Thoracic aorta (tissue), 2 donors: Measurements from ENCODE around the gene ENTPD1. TPM values are rescaled to one million over a fixed set of nuclear protein-coding genes. Genes with fewer than 3 reads are reported as not detected.
A peak's percentile ranks its signal among the peaks of the same experiment; 100 is the strongest.

Experiments
- ATAC-seq: fragments of 150-250 bp; one replicate; pipeline ENCODE4 v1.8.0; 2017; ENCODE audit warnings: low read depth; ENCODE audit not compliant: insufficient number of reproducible peaks, low FRiP score
- DNase-seq: peaks from one replicate; pipeline ENCODE4 v3.0.0-alpha.2; 2020; ENCODE audit warnings: low spot score
- H3K27ac ChIP-seq, 2 donors: fragments of 200-600 bp; sonication (generic); 1 replicate in 1 of 2; 2 replicates in 1 of 2; pipeline ENCODE4 v1.5.1; 2016; ENCODE audit warnings: mild to moderate bottlenecking in 2 of 2, moderate library complexity in 2 of 2
- H3K27me3 ChIP-seq: fragments of 200-600 bp; sonication (generic); replicated peaks from 2 replicates; pipeline ENCODE4 v1.6.0; 2016; ENCODE audit warnings: mild to moderate bottlenecking; ENCODE audit not compliant: insufficient read depth
- H3K36me3 ChIP-seq: fragments of 200-600 bp; sonication (generic); one replicate; pipeline ENCODE4 v1.5.1; 2016
- H3K4me1 ChIP-seq, 2 donors: fragments of 200-600 bp; sonication (generic); 1 replicate in 1 of 2; 2 replicates in 1 of 2; pipeline versions ENCODE4 v1.5.1 to v1.6.0; 2016; ENCODE audit warnings: low read depth in 2 of 2, mild to moderate bottlenecking in 1 of 2; ENCODE audit not compliant: control insufficient read depth in 1 of 2
- H3K4me3 ChIP-seq: fragments of 200-600 bp; sonication (generic); 2 replicates; pipeline ENCODE4 v1.5.1; 2016; ENCODE audit warnings: mild to moderate bottlenecking
- H3K9me3 ChIP-seq: fragments of 200-600 bp; sonication (generic); 2 replicates; pipeline ENCODE4 v1.5.1; 2016
- total RNA-seq, 2 donors: library from RNA; depleted of rRNA; stranded (reverse); fragments of >200 nt; gene quantifications; one replicate each; pipeline versions ENCODE4 v1.1.0 to v1.2.3, GENCODE V29; 2016
- TF ChIP-seq, protein P1 (sequence below): fragments of 200-600 bp; sonication (generic); IDR thresholded peaks from one replicate; pipeline ENCODE4 v1.5.1; 2019; ENCODE audit warnings: antibody characterized with exemption

Gene ENTPD1
- total RNA-seq, 2 donors from 2014 or later = 32.1 to 63.6 TPM

DNA sequence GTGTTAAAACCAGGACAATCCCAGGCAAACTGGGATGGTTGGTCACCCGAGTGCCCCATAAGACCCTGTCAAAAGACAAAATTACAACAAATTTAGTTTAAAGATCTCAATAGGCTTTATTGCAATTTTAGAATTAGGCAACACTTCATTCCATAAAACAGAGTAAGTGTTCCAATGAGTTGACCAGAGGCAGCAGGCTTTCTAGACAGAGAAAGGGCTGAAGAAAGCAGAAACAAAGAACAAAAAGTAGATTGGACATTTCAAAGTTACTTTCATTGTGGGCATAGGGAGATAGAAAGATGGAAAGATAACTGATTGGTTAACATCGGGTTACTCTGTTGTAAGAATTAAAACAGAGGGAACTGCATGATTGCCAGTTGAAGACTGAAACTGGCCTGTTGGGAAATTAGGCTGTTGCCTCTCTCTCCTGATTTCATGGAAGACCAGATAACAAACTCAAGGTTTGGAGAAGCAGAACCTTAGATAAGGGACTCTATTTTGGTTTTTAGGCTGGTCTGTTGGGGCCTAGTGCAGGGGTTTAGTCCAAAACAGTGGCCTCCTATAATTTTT is 36.3 kb downstream of the ENTPD1 start:
- H3K4me1 ChIP-seq = peaks cover 26 to 66% of the 10 kb centered on the region in 2 donors
- H3K27ac ChIP-seq = peak overlapping the region; percentile 43 to 57
- H3K4me3 ChIP-seq = peak overlapping the region; percentile 16
- H3K9me3 ChIP-seq = no peaks in the 10 kb centered on the region
- no peaks in the 10 kb centered on the region for H3K27me3 ChIP-seq
- ATAC-seq = no peak
- no peaks in the 10 kb centered on the region for H3K36me3 ChIP-seq
- TF ChIP-seq, protein P1, sequence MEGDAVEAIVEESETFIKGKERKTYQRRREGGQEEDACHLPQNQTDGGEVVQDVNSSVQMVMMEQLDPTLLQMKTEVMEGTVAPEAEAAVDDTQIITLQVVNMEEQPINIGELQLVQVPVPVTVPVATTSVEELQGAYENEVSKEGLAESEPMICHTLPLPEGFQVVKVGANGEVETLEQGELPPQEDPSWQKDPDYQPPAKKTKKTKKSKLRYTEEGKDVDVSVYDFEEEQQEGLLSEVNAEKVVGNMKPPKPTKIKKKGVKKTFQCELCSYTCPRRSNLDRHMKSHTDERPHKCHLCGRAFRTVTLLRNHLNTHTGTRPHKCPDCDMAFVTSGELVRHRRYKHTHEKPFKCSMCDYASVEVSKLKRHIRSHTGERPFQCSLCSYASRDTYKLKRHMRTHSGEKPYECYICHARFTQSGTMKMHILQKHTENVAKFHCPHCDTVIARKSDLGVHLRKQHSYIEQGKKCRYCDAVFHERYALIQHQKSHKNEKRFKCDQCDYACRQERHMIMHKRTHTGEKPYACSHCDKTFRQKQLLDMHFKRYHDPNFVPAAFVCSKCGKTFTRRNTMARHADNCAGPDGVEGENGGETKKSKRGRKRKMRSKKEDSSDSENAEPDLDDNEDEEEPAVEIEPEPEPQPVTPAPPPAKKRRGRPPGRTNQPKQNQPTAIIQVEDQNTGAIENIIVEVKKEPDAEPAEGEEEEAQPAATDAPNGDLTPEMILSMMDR = no peak
- no peak for DNase-seq

DNA sequence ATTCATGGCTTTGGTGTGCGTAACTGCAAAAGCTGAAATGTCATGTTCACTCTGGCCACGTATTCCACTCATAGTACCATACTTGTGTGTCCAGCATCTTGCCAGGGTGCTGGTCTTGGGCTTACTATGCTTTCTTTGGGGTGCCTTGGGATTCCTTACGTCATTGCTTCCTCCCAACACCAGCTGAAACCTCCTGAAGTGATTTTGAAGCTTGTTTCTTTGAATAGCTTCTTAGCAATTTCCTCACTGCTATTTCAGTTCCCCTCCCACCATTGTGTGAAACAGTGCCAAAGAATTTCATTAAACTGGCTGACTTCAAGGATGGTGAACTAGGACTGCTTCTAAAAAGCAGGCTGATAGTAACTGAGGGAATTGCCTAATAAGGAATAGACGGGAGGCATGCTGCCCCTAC is 36.9 kb downstream of the ENTPD1 start:
- ATAC-seq (peak; percentile 90), DNase-seq (no peak)
- TF ChIP-seq, protein P1 = no peak
- no peaks in the 10 kb centered on the region for H3K9me3 ChIP-seq
- no peaks in the 10 kb centered on the region for H3K27me3 ChIP-seq
- peaks cover 26 to 66% of the 10 kb centered on the region in 2 donors for H3K4me1 ChIP-seq
- peak overlapping the region; percentile 43 to 57 for H3K27ac ChIP-seq
- H3K4me3 ChIP-seq = peak overlapping the region; percentile 16
- no peaks in the 10 kb centered on the region for H3K36me3 ChIP-seq

DNA sequence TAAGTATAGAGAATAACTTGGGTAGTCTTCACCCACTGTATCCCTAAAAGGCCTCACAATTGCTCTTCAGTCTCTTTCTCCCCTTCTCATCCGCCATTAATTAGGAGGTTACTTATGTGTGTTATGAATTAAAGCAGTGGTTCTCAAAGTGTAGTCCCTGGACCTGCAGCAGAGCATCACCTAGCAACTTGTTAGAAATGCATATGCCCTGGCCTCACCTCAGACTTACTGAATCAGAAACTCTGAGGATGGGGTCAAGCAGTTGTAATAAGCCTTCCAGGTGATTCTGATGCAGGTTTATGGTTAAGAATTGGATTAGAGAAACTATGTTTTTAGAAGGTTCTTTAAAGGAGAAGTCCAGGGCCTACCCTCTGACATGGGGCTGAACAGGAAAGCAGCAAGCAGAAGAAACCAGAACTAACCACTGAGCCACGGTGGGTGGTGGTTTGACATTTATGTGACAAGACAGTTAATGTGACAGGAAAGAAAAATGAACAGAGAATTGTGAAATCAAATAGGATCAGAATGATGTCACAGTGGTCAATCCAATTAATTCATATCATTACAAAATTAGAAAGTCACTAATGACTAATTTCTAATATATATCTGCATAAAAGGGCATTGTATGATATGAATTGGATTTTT is 37.6 kb downstream of the ENTPD1 start:
- H3K27ac ChIP-seq = peak overlapping the region; percentile 43 to 57

GRCh38 chr10:95794195-95794594 is 38.2 kb downstream of the ENTPD1 start:
- peaks cover 25 to 66% of the 10 kb centered on the region in 2 donors for H3K4me1 ChIP-seq
- ATAC-seq (no peak), DNase-seq (no peak)
- no peaks in the 10 kb centered on the region for H3K27me3 ChIP-seq
- no peak overlapping the region for H3K4me3 ChIP-seq
- TF ChIP-seq, protein P1 = no peak
- H3K36me3 ChIP-seq = no peaks in the 10 kb centered on the region
- no peaks in the 10 kb centered on the region for H3K9me3 ChIP-seq
- H3K27ac ChIP-seq = peak overlapping the region in 1 of 2 donors; percentile 38

More for the DNA sequence above, 37.6 kb downstream of the ENTPD1 start:
- Histone ChIP-seq H3K4me3 (no peak overlapping the region), H3K36me3 (no peaks in the 10 kb centered on the region), H3K27me3 (no peaks in the 10 kb centered on the region), H3K9me3 (no peaks in the 10 kb centered on the region), H3K4me1 (peaks cover 28 to 70% of the 10 kb centered on the region in 2 donors)
- no peak for DNase-seq
- TF ChIP-seq, protein P1 = no peak
- no peak for ATAC-seq

GRCh38 chr10:95795602-95796001 is 39.6 kb downstream of the ENTPD1 start:
- H3K4me1 ChIP-seq = peaks cover 25 to 64% of the 10 kb centered on the region in 2 donors
- H3K9me3 ChIP-seq = no peaks in the 10 kb centered on the region
- no peaks in the 10 kb centered on the region for H3K36me3 ChIP-seq
- ATAC-seq (no peak), DNase-seq (no peak)
- H3K27me3 ChIP-seq = no peaks in the 10 kb centered on the region
- TF ChIP-seq, protein P1 = no peak
- no peak overlapping the region for H3K4me3 ChIP-seq
- H3K27ac ChIP-seq = peak overlapping the region in 1 of 2 donors; percentile 16
